Measurements from ENCODE around the gene TSSK1B. TPM values are rescaled to one million over a fixed set of nuclear protein-coding genes. Genes with fewer than 3 reads are reported as not detected.

TSSK1B gene
- total RNA-seq, result 0.15 and 0.50 TPM in 2 replicates

GRCh38 chr5:113434889-113435288 lies at the start of gene TSSK1B:
Gene TSSK1B (minus strand): TSS chr5:113434989. CDS start chr5:113434839, 150 bp downstream.

Other genes starting within 250 kb of the TSSK1B start
- gene MCC, start 53.5 kb upstream of the TSSK1B start, total RNA-seq, result 33.5 and 51.3 TPM in 2 replicates
- gene YTHDC2, start 78.7 kb upstream of the TSSK1B start, total RNA-seq, result 22.2 and 32.1 TPM in 2 replicates